ENCODE results near the gene RALGPS1. TPM values are rescaled to one million over a fixed set of nuclear protein-coding genes. Genes with fewer than 3 reads are reported as not detected.
A peak's percentile ranks its signal among the peaks of the same experiment; 100 is the strongest.

The RALGPS1 gene
- total RNA-seq, 4 donors from 2014 or later: 3.3 to 9.8 (median 6.7) TPM

DNA sequence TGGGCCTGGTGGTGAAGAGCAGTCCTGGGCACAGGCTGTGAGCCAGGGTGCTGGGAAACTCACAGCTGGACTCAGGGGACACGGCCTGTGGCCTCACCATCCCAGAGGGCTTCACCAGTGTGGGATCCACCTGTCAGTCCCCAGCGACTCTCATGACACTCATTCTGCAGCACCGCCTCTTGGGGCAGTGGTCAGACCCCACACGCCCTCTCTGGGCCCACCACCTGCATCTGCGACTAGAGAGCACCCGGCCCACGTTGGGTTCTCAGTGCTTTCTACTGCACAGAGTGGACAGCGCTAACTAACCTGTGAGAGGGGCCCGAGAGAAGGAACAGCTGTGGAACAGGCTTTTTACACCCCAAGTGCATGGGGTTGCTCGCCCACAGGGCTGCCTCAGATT is 304.2 kb downstream of the RALGPS1 start:
- WGBS, 2 donors: 76 to 87% methylated on average over 4 to 10 of the region's 10 CpGs
- no peak overlapping the region for H3K27ac ChIP-seq
- no peak for DNase-seq (ENCODE audit: low spot score in 2 of 2)
- H3K27me3 ChIP-seq: no peaks in the 10 kb centered on the region
- H3K4me1 ChIP-seq: peaks cover 0 to 17% (median under 1%) of the 10 kb centered on the region in 4 donors
- H3K9me3 ChIP-seq: no peaks in the 10 kb centered on the region
- H3K4me3 ChIP-seq: no peak overlapping the region
- TF ChIP-seq EP300 (IDR thresholded peaks at IDR 0.05) (no peak), CTCF (IDR thresholded peaks at IDR 0.05) (no peak), POLR2A (IDR thresholded peaks at IDR 0.05) (no peak)
- H3K36me3 ChIP-seq: no peaks in the 10 kb centered on the region

DNA sequence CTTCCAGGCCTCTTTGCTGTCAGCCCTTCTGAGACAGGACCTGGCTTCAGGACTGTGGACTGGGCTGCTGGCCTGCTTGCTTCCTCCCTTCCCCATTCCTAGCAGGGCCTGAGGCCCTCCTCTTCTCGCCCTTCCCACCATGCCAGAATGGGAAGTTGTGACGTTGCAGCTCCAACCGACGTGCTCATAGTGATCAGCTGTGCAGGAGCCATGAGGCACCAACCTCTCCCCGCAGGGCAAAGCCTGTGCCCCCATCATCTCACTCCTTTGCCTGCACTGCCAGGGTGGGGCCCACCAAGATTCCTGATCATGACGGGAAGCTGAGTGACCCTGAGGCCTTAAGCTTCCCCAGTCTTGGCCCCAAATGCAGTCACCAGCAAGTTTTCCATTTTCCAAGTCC is 304.9 kb downstream of the RALGPS1 start:
- DNase-seq (ENCODE audit: low spot score in 2 of 2): no peak
- Histone ChIP-seq H3K36me3 (no peaks in the 10 kb centered on the region), H3K4me3 (no peak overlapping the region), H3K4me1 (peaks cover 0 to 24% (median 4%) of the 10 kb centered on the region in 4 donors), H3K9me3 (no peaks in the 10 kb centered on the region), H3K27ac (peak overlapping the region in 1 of 4 donors; percentile 9), H3K27me3 (no peaks in the 10 kb centered on the region)
- no peak for TF ChIP-seq CTCF (IDR thresholded peaks at IDR 0.05)
- no peak for TF ChIP-seq EP300 (IDR thresholded peaks at IDR 0.05)
- TF ChIP-seq POLR2A (IDR thresholded peaks at IDR 0.05): no peak
- 53 to 60% methylated on average over 6 of the region's 6 CpGs for WGBS, 2 donors

GRCh38 chr9:127221695-127222094 is 307.1 kb downstream of the RALGPS1 start:
- Histone ChIP-seq H3K9me3 (no peaks in the 10 kb centered on the region), H3K4me1 (peaks cover 0 to 35% (median 6%) of the 10 kb centered on the region in 4 donors), H3K27me3 (no peaks in the 10 kb centered on the region), H3K36me3 (no peaks in the 10 kb centered on the region), H3K4me3 (no peak overlapping the region), H3K27ac (no peak overlapping the region)
- 63 to 92% methylated on average over 2 of the region's 2 CpGs for WGBS, 2 donors
- TF ChIP-seq EP300 (IDR thresholded peaks at IDR 0.05) (no peak), POLR2A (IDR thresholded peaks at IDR 0.05) (no peak), CTCF (IDR thresholded peaks at IDR 0.05) (no peak)
- DNase-seq (ENCODE audit: low spot score in 2 of 2): no peak

- WGBS, 2 donors: 85 to 87% methylated on average over 15 of the region's 15 CpGs
Measured at GRCh38 chr9:127222388-127223095, 308.0 kb downstream of the RALGPS1 start.

More at GRCh38 chr9:127222388-127223095, 308.0 kb downstream of the RALGPS1 start:
- Histone ChIP-seq H3K4me1 (peaks cover 0 to 39% (median 6%) of the 10 kb centered on the region in 4 donors), H3K4me3 (no peak overlapping the region), H3K9me3 (no peaks in the 10 kb centered on the region), H3K27ac (no peak overlapping the region), H3K36me3 (no peaks in the 10 kb centered on the region), H3K27me3 (no peaks in the 10 kb centered on the region)
- no peak for DNase-seq (ENCODE audit: low spot score in 2 of 2)
- TF ChIP-seq CTCF (IDR thresholded peaks at IDR 0.05): no peak

Measured in tibial nerve (tissue), 4 donors.